GM21786 (cell line): Measurements from ENCODE around the gene ALDH3A2.

Experiments used
- ATAC-seq: cut with Tn5 transposase; IDR thresholded peaks from one replicate; pipeline ENCODE4 v1.9.1; 2021; ENCODE audit not compliant: unreplicated experiment

ALDH3A2 gene

GRCh38 chr17:19713901-19714361, 65.4 kb downstream of the ALDH3A2 start:
- no peak for ATAC-seq

DNA sequence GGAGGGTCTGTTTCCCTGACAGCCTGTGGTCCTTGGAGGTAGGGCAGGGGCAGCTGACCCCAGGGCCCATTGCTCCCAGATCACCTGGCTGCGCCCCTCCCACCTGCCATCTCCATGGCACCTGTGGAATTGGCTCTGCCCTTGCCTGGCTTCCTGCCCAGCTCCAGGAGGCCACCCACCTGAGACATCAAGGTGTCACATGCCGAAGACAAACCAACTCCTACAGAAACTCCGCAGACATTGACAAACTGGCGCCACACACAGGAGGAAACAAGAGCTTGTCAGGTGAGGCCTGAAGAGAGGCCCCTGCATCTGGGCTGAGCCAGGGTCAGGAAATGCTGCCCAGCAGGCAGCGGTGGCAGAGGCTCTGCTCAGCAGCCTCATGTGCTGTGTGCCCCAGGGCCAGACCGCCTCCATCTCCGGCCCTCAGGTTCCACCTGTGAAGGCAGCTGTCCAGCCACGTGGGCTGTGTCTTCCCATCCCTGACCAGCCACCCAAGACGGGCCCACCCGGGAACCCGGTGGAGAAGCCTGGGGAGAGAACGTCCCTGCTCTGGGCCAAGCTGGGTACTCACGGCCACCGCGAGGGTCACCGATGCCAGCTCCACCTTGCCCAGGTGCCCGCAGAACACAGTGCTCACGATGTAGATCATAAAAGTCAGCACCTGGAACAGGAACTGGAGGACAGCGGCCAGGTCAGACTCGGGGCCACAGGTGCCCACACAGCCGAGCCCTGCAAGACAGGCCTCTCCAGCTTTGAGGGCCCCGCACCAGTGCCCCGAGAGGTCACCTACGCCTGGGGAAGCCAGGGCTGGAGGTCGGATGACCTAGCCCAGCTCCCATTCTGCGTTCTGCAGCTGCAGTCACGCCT, 66.2 kb downstream of the ALDH3A2 start:
- no peak for ATAC-seq

DNA sequence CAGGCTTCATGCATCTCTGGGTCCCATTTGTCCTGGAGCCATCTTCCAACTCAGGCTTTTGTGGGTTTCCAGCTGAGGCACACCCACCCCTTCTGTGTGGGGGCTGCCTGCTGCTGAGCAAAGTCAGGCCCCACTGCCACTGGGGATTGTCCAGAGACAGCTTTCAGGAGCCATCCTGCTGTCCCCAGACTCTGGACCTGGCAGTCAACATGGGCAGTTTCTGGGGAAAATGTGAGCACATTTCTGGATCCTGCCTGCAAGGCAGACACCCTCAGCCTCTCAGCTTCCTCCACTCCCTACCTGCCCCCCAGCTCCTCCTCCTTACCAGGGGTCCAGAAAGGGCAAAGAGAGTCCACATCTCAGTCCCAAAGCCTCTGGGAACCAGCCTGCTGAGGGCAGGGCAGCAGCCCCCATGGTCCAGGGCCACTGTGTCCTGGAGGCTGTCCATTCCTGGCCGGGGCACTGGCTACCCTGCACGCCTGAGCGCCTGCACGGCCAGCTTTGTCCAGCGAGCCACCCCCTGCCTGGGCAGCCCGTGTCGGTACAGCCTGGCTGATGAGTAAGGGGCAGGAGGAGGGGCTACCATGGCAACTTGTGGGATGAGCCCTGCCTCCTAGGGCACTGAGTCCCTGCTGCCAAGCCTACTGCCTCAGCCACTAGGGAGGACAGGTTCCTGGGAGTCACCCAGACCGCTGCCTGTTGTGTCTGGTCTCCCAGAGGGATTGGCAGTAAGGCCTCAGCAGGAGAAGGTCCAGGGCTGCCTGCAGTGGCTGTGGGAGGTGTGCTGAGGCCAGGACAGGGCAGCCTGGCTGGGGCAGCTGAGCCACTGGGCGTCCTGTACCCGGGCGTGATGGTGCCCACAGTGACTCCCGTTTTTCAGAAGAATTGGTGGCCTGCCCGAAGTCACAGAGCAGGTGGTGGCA, 67.8 kb downstream of the ALDH3A2 start, which contains the start of gene SLC47A2:
Gene SLC47A2, minus strand, starts transcription at position 477 of the 923 bp plus-strand sequence. Its CDS starts 29 bp downstream, at position 448.
- no peak for ATAC-seq

- no peak for ATAC-seq
Measured at GRCh38 chr17:19717031-19717360, 68.4 kb downstream of the ALDH3A2 start.

DNA sequence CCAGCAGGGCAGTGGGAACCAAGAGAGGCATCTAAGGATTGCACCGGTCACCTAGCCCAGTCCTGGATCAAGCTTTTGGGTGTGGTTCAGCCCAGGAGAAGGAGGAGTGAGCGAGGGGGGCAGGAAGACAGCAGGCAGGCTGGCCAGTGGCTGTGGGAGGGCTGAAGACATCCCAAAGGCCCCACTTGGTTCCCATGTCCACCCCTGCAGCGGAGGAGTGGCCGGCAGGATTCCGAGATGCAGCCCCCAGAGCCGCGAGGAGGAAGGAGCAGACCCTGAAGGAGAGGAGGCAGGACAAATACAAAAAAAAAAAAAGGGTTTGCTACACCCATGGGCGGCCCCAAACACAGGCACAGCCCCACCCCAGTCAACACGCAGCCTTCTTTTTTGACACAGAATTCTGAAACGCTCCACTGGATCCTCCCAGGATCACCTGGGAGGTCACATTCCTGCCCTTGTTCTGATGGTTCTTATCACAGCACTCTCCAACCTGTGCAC, 68.9 kb downstream of the ALDH3A2 start:
- ATAC-seq, result no peak

DNA sequence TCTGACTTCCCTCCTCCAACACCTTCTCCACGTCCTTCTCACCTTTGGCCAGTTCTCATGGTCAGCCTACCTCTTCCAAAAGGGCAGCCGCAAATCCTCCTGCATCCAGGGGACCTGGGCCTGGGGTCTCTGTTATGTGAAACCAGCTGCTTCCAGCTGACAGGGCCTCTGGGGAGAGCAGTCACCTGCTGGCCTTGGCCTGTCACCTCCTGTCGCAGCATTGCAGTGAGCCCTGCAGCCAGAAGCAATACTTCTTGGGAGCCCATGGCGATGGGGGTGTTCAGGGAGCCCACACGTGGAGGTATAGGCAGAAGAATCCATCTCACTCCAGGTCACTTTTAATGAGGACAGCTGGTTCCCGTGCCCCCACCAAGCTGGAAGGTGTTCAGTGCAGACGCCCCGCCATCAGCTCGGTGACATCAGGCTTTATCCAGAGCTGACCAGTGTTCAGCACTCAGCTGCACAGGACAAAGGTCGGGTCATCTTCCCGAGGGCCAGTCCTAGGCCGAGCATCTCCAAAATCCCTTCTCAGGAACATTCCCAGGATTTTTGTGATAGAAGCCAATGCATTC, 69.6 kb downstream of the ALDH3A2 start:
- ATAC-seq, result no peak

DNA sequence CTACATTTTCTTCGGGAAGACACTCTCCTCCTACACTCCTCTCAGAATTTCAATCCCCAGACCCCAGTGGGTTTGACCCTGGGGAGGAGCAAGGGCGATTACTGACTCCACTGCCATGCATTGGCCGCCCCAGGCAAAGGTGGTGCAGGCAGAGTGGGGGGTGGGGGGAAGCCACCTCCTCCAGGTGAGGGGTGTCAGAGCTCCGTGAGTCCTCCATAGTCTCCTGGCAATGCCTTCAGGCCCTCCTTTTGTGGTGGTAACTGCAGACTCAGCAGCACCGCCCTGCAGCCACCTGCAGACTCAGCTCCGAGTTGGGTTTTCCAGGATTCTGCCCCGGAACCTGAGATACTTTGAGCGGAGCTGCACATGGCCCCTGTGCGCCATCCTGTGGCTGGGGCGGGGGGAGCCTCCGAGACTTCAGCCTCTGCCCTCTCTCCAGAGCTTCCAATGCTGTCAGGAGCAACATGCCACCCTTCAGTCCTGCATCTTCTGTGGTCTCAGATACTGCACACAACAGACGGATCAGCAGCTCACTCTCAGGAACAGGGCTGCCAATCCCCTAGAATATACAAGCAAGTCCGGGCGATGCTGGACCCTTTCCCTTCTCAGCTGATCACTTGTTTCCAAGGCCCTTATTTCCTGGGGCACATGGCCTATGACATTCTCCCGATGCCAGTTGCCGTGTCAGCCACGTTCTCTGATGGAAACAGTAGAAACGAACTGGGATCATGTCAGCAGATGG, 70.2 kb downstream of the ALDH3A2 start:
- no peak for ATAC-seq

DNA sequence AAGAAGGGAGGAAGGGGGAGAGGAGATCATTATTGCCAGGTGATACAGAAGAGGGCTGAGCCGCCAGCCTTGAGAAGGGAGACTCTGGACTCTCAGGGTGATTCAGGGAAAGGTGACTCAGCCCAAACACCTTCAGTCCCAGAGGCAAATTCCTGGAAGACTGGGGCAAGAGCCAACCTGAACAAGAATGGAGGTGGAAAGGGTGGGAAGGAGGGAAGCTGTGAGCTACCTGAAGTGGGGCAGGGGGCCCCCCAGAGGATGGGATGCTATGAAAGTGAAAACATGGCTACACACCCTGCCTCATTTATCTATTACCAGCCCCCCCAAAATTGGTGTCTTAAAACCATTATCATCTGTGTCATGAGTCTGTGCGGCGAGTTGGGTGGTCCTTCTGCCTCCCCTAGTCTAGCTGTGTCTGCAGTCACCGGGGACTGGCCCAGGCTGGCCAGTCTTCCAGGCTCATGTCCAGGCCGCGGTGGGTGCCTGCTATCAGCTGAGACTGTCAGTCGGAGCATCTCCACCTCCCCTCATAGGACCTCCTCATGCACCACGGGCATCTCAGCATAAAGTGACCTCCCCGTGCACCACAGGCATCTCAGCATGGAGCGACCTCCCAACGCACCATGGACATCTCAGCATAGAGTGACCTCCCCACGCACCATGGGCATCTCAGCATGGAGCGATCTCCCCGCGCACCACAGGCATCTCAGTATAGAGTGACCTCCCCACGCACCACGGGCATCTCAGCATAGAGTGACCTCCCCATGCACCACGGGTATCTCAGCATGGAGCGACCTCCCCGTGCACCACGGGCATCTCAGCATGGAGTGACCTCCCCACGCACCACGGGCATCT, 71.0 kb downstream of the ALDH3A2 start:
- ATAC-seq, result no peak

- no peak for ATAC-seq
Measured at GRCh38 chr17:19720210-19720475, 71.6 kb downstream of the ALDH3A2 start.

DNA sequence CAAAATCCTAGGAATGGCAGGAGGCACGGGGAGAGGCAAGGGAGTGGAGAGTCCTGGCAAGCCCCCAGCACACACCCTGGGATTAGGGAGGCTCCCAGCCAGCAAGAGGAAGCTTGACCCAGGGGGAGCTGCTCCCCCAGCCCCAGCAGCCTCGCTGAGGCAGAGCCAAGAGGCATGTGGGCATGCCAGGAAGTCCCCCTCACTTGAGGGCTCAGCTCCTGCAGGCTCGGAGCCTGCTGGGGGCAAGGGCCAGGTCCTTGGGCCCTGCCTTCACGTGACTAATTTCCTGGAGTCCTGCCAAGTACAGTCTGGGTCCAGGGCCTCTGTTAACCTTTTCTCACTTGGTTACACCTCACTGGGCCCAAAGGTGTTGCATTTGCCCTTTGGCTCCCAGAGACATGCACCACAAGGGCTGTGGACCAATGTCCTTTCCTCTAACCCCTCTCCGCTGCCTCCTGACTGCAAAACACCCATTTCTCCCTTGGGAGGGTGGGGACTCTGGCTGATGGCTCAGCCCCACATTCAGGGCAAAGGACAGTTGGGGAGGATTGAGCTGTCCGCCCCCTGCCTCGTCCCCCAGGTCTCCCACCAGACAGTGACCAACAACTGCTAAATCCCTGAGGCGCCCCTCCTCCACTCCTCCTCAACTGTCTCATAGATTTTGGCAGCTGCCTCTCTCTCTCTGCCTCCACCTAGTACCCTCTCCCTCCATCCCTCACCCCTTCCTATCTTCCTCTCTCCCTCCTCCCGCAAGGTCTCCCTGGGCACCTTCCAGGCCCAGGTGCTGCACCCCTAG, 72.3 kb downstream of the ALDH3A2 start:
- ATAC-seq, result no peak

- no peak for ATAC-seq
Measured at GRCh38 chr17:19723964-19724363, 75.4 kb downstream of the ALDH3A2 start.

GRCh38 chr17:19724501-19725420, 76.2 kb downstream of the ALDH3A2 start:
- no peak for ATAC-seq

DNA sequence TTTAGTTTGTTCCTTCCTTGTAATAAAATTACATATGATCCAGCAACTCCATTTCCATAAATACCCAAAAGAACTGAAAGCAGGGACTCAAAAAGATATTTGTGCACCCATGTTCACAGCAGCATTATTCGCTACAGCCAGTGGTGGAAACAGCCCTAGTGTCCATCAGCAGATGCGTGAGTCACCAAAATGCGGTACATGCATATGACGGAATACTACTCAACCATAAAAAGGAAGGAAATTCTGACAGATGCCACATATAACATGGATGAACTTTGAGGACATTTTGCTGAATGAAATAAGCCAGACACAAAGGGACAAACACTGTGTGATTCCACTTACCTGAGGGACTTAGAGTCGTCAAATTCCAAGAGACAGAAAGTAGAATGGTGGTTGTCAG, 76.9 kb downstream of the ALDH3A2 start:
- ATAC-seq, result no peak

GRCh38 chr17:19726631-19727376, 78.3 kb downstream of the ALDH3A2 start:
- ATAC-seq, result no peak
